Anterior cingulate cortex (tissue), 58 donors: Measurements from ENCODE around the gene GBP6.
A peak's percentile ranks its signal among the peaks of the same experiment; 100 is the strongest.
"Not testable (repeated sequence)": the region's sequence is repeated elsewhere in the genome, so short reads cannot be mapped to it uniquely, and the experiment has no call there.

ENCODE experiments used
- DNase-seq, 58 donors: peaks; one replicate each; lab custom pipeline; 2025; lab: John Stamatoyannopoulos, UW

GBP6 gene

GRCh38 chr1:89364954-89365550 is 1.2 kb downstream of the GBP6 start:
- no peak for DNase-seq

GRCh38 chr1:89367221-89367620 is 3.4 kb downstream of the GBP6 start:
- no peak for DNase-seq

- DNase-seq: no peak
Measured at GRCh38 chr1:89369331-89369730, 5.5 kb downstream of the GBP6 start.

- DNase-seq: not testable (repeated sequence)
Measured at GRCh38 chr1:89373810-89374209, 10.0 kb downstream of the GBP6 start.

GRCh38 chr1:89378001-89378400 is 14.1 kb downstream of the GBP6 start:
- no peak for DNase-seq

- no peak for DNase-seq
Measured at GRCh38 chr1:89381618-89382017, 17.8 kb downstream of the GBP6 start.

GRCh38 chr1:89382479-89382878 is 18.6 kb downstream of the GBP6 start:
- DNase-seq: no peak

GRCh38 chr1:89383185-89383584 is 19.3 kb downstream of the GBP6 start:
- no peak for DNase-seq

GRCh38 chr1:89390707-89391106 is 26.8 kb downstream of the GBP6 start:
- DNase-seq: no peak

GRCh38 chr1:89391686-89392085 is 27.8 kb downstream of the GBP6 start:
- DNase-seq: no peak

GRCh38 chr1:89394851-89395250 is 31.0 kb downstream of the GBP6 start:
- no peak for DNase-seq

- no peak for DNase-seq
Measured at GRCh38 chr1:89396902-89397301, 33.0 kb downstream of the GBP6 start.

GRCh38 chr1:89405275-89405929 is 41.5 kb downstream of the GBP6 start:
- no peak for DNase-seq

- no peak for DNase-seq
Measured at GRCh38 chr1:89407360-89407759, 43.5 kb downstream of the GBP6 start.

- not testable (repeated sequence) for DNase-seq
Measured at GRCh38 chr1:89407768-89408167, 43.9 kb downstream of the GBP6 start.

- no peak for DNase-seq
Measured at GRCh38 chr1:89425056-89425455, 61.2 kb downstream of the GBP6 start.

- DNase-seq: no peak
Measured at GRCh38 chr1:89429062-89429461, 65.2 kb downstream of the GBP6 start.

- not testable (repeated sequence) for DNase-seq
Measured at GRCh38 chr1:89429681-89430080, 65.8 kb downstream of the GBP6 start.

GRCh38 chr1:89433421-89433820 is 69.6 kb downstream of the GBP6 start:
- peak in 5 of 58 donors; percentile 0 to 25 (median 1) for DNase-seq

- DNase-seq: not testable (repeated sequence)
Measured at GRCh38 chr1:89434058-89434780, 70.4 kb downstream of the GBP6 start.
